K562 (cell line): ENCODE results near the gene SNX20. TPM values are rescaled to one million over a fixed set of nuclear protein-coding genes. Genes with fewer than 3 reads are reported as not detected.
A peak's percentile ranks its signal among the peaks of the same experiment; 100 is the strongest.

Experiments used
- ATF3 ChIP-seq, 2 experiments: fragments of 450-650 bp in 1 of 2; sonication (generic) in 1 of 2; formaldehyde crosslinking in 1 of 2; IDR thresholded peaks in 1 of 2; conservative IDR thresholded peaks in 1 of 2; 2 replicates each; pipeline versions ENCODE4 v1.6.1 to v1.8.1; 2016 to 2023; ENCODE audit warnings: mild to moderate bottlenecking in 2 of 2, moderate library complexity in 2 of 2, inconsistent platforms in 1 of 2, missing genetic modification reagents in 1 of 2
- CREB3L1 ChIP-seq: fragments of 450-650 bp; IDR thresholded peaks from 2 replicates; pipeline ENCODE4 v1.6.1; 2014; ENCODE audit warnings: low read depth, mild to moderate bottlenecking, moderate library complexity, borderline replicate concordance
- DEAF1 ChIP-seq: fragments of 450-650 bp; formaldehyde crosslinking; IDR thresholded peaks from 2 replicates; pipeline ENCODE4 v1.4.0; 2020; ENCODE audit warnings: mild to moderate bottlenecking, moderate library complexity
- ETV1 ChIP-seq: fragments of 450-650 bp; conservative IDR thresholded peaks from 2 replicates; pipeline ENCODE4 v1.6.1; 2016; ENCODE audit warnings: missing genetic modification characterization, control low read depth, low read depth, missing compliant biosample characterization
- ETV5 ChIP-seq: sonication (generic); formaldehyde crosslinking; IDR thresholded peaks from 2 replicates; pipeline ENCODE4 v1.4.0; 2020; ENCODE audit warnings: low read depth, mild to moderate bottlenecking, missing genetic modification reagents
- FOXK1 ChIP-seq: sonication (generic); formaldehyde crosslinking; IDR thresholded peaks from 2 replicates; pipeline ENCODE4 v1.8.0; 2022; ENCODE audit warnings: missing genetic modification reagents, mild to moderate bottlenecking, borderline replicate concordance
- FOXP4 ChIP-seq: sonication (generic); formaldehyde crosslinking; IDR thresholded peaks from 2 replicates; pipeline ENCODE4 v1.8.0; 2022; ENCODE audit warnings: mild to moderate bottlenecking, missing genetic modification reagents, borderline replicate concordance
- GTF2A2 ChIP-seq: IDR thresholded peaks from 2 replicates; pipeline ENCODE4 v1.6.1; 2016; ENCODE audit warnings: mild to moderate bottlenecking, missing genetic modification characterization, missing compliant biosample characterization
- HNRNPLL ChIP-seq: fragments of 200-400 bp; formaldehyde crosslinking; IDR thresholded peaks from 2 replicates; pipeline ENCODE4 v1.6.1; 2017; ENCODE audit warnings: low read length, low read depth, mild to moderate bottlenecking; ENCODE audit not compliant: poor library complexity, severe bottlenecking
- L3MBTL2 ChIP-seq: fragments of 450-650 bp; IDR thresholded peaks from 2 replicates; pipeline ENCODE4 v1.6.1; 2016; ENCODE audit warnings: mild to moderate bottlenecking, moderate library complexity
- NR1H2 ChIP-seq: sonication (generic); formaldehyde crosslinking; IDR thresholded peaks from 2 replicates; pipeline ENCODE4 v1.4.0; 2020; ENCODE audit warnings: mild to moderate bottlenecking, missing genetic modification reagents
- VEZF1 ChIP-seq: fragments of 200-800 bp; sonication (Bioruptor generic); IDR thresholded peaks from 2 replicates; pipeline ENCODE4 v1.6.1; 2017; ENCODE audit warnings: missing genetic modification characterization, missing compliant biosample characterization
- YBX1 ChIP-seq: fragments of 450-650 bp; IDR thresholded peaks from 2 replicates; pipeline ENCODE4 v1.7.1; 2016; ENCODE audit warnings: mild to moderate bottlenecking
- ZBTB8A ChIP-seq: fragments of 450-650 bp; IDR thresholded peaks from 2 replicates; pipeline ENCODE4 v1.6.1; 2018; ENCODE audit warnings: mild to moderate bottlenecking, moderate library complexity; ENCODE audit not compliant: partially characterized antibody
- ZNF282 ChIP-seq: sonication (generic); formaldehyde crosslinking; IDR thresholded peaks from 2 replicates; pipeline ENCODE4 v1.8.1; 2023; ENCODE audit warnings: missing genetic modification reagents
- ZNF436 ChIP-seq: fragments of 250-450, 450-650 bp; sonication (Bioruptor Pico); formaldehyde crosslinking; IDR thresholded peaks from 2 replicates; pipeline ENCODE4 v1.7.0; 2020; ENCODE audit warnings: mild to moderate bottlenecking
- ZNF445 ChIP-seq: fragments of 250-450 bp; sonication (Bioruptor Pico); IDR thresholded peaks from 2 replicates; pipeline ENCODE4 v1.4.0; 2020; ENCODE audit warnings: low read depth, mild to moderate bottlenecking, moderate library complexity
- polyA plus RNA-seq, 8 experiments: library from polyadenylated mRNA; depleted of rRNA in 4 of 8; stranded (reverse) in 5 of 8; unstranded in 3 of 8; fragments of >200 nt; fragmentation: Nextera tagmentation in 2 of 8; fragmentation: Illumina TruSeq in 1 of 8; extraction: Ambion mirVana in 2 of 8; extraction: Trizol in 1 of 8; gene quantifications; 2 replicates each; pipeline versions ENCODE4 v1.2.1 to v1.2.3, GENCODE V29; 2011 to 2014; ENCODE audit warnings: inconsistent platforms in 1 of 8, missing spikeins in 1 of 8
- total RNA-seq, 7 experiments: library from RNA; depleted of rRNA in 6 of 7; stranded (reverse); fragments of >200 nt in 6 of 7; fragmentation: Illumina TruSeq in 2 of 7; extraction: Trizol in 2 of 7; gene quantifications; 2 replicates each; pipeline versions ENCODE4 v1.2.1 to v1.2.3, GENCODE V29; 2011 to 2021; ENCODE audit warnings: low replicate concordance in 1 of 7

SNX20 gene
- total and polyA plus RNA-seq, 9 of the 15 experiments (the other 6 are each of a cell fraction or from before 2014, with no cell fraction given) = 0.04 to 0.07 TPM; not detected in 7

- TF ChIP-seq FOXP4 (CRISPR knock-in tag) (no peak), VEZF1 (CRISPR knock-in tag) (peak; percentile 43; the same call in 1 of the 2 replicates), DEAF1 (no peak), ZNF436 (CRISPR knock-in tag) (no peak), ZBTB8A (no peak), ZNF282 (CRISPR knock-in tag) (no peak), ETV1 (tag) (peak; percentile 62), L3MBTL2 (peak; percentile 37; the same call in 1 of the 2 replicates), HNRNPLL (no peak), ATF3 (IDR thresholded peaks at IDR 0.05) (no peak), ATF3 (CRISPR knock-in tag; conservative IDR thresholded peaks at IDR 0.05) (no peak), YBX1 (no peak), CREB3L1 (no peak), ZNF445 (CRISPR knock-in tag) (no peak), FOXK1 (no peak), NR1H2 (CRISPR knock-in tag) (no peak), ETV5 (CRISPR knock-in tag) (no peak), GTF2A2 (tag) (no peak)
Observed at GRCh38 chr16:50635505-50636392, 45.4 kb downstream of the SNX20 start (continued).
